H1 (cell line): ENCODE measurements around the gene SND1. TPM values are rescaled to one million over a fixed set of nuclear protein-coding genes. Genes with fewer than 3 reads are reported as not detected.

Experiments used
- CTCF ChIA-PET: fragments of 300-600 bp; sonication (Branson Sonifier 250); formaldehyde crosslinking; loops from one replicate; lab custom pipeline; 2021; ENCODE audit not compliant: partially characterized antibody; lab: Charles Lee
- POLR2A ChIA-PET: fragments of 300-600 bp; sonication (Branson Sonifier 250); formaldehyde crosslinking; loops from one replicate; lab custom pipeline; 2021; ENCODE audit warnings: inconsistent platforms; ENCODE audit not compliant: partially characterized antibody; lab: Charles Lee
- DNase-seq, 2 experiments: peaks; one replicate each; pipeline versions ENCODE4 v3.0.0 to v3.0.0-alpha.2; 2010 to 2022; ENCODE audit warnings: low spot score in 2 of 2, low read depth in 1 of 2, mixed read lengths in 1 of 2
- FAIRE-seq: peaks from 2 replicates; lab custom pipeline; 2011; peaks lifted over from hg19 to GRCh38; lab: Jason Lieb, UNC
- H2AFZ ChIP-seq: 2 replicates; pipeline ENCODE4 v1.8.1; 2012; ENCODE audit warnings: low read length, inconsistent platforms
- H2AK5ac ChIP-seq: 2 replicates; pipeline ENCODE4 v1.6.1; 2013; ENCODE audit warnings: low read depth, low read length
- H2BK120ac ChIP-seq: replicated peaks from 2 replicates; pipeline ENCODE3; 2013; ENCODE audit warnings: low read depth, low read length, inconsistent platforms
- H2BK12ac ChIP-seq: 2 replicates; pipeline ENCODE4 v1.6.1; 2013; ENCODE audit warnings: low read depth, low read length
- H2BK15ac ChIP-seq: 2 replicates; pipeline ENCODE4 v1.6.1; 2013; ENCODE audit warnings: low read length
- H2BK20ac ChIP-seq: 2 replicates; pipeline ENCODE4 v1.6.1; 2013; ENCODE audit warnings: low read length
- H2BK5ac ChIP-seq: 2 replicates; pipeline ENCODE4 v1.6.1; 2013; ENCODE audit warnings: low read depth, low read length
- H3K14ac ChIP-seq: 2 replicates; pipeline ENCODE4 v1.6.1; 2013; ENCODE audit warnings: inconsistent platforms; ENCODE audit not compliant: insufficient read length
- H3K18ac ChIP-seq: 2 replicates; pipeline ENCODE4 v1.6.1; 2013; ENCODE audit warnings: low read length; ENCODE audit errors: extremely low read depth
- H3K23ac ChIP-seq: 2 replicates; pipeline ENCODE4 v1.6.1; 2013; ENCODE audit warnings: inconsistent platforms; ENCODE audit not compliant: insufficient read length
- H3K23me2 ChIP-seq: 2 replicates; pipeline ENCODE4 v1.6.1; 2013; ENCODE audit warnings: low read depth, low read length
- H3K27ac ChIP-seq: 2 replicates; pipeline ENCODE4 v1.6.1; 2011; ENCODE audit warnings: low read depth, low read length, inconsistent platforms
- H3K27me3 ChIP-seq, 4 experiments: replicated peaks in 1 of 4; 1 replicate in 1 of 4; 2 replicates in 3 of 4; pipeline versions ENCODE4 v1.6.1 to v1.8.1; 2011 to 2013; ENCODE audit warnings: low read length in 3 of 4, mild to moderate bottlenecking in 3 of 4, inconsistent platforms in 2 of 4, mixed read lengths in 2 of 4, moderate library complexity in 1 of 4; ENCODE audit not compliant: control insufficient read depth in 3 of 4, insufficient read depth in 3 of 4; ENCODE audit errors: extremely low read depth in 1 of 4
- H3K36me3 ChIP-seq, 4 experiments: 2 replicates each; pipeline versions ENCODE4 v1.6.1 to v1.8.1; 2011 to 2013; ENCODE audit warnings: mild to moderate bottlenecking in 4 of 4, low read length in 3 of 4, moderate library complexity in 2 of 4, control low read depth in 1 of 4, inconsistent platforms in 1 of 4; ENCODE audit not compliant: insufficient read depth in 4 of 4, control insufficient read depth in 2 of 4
- H3K4ac ChIP-seq: replicated peaks from 2 replicates; pipeline ENCODE3; 2013; ENCODE audit warnings: low read length, low read depth, mixed read lengths, inconsistent platforms; ENCODE audit not compliant: insufficient read length
- H3K4me1 ChIP-seq, 4 experiments: replicated peaks in 1 of 4; 1 replicate in 1 of 4; 2 replicates in 3 of 4; pipeline versions ENCODE4 v1.6.1 to v1.8.1; 2011 to 2013; ENCODE audit warnings: low read length in 3 of 4, inconsistent platforms in 2 of 4, mixed read lengths in 1 of 4; ENCODE audit not compliant: insufficient read depth in 4 of 4, control insufficient read depth in 3 of 4
- H3K4me2 ChIP-seq, 2 experiments: 2 replicates each; pipeline versions ENCODE4 v1.6.1 to v1.8.1; 2011 to 2013; ENCODE audit warnings: low read depth in 2 of 2, low read length in 2 of 2, control low read depth in 1 of 2, inconsistent platforms in 1 of 2, mild to moderate bottlenecking in 1 of 2; ENCODE audit not compliant: insufficient read depth in 1 of 2
- H3K4me3 ChIP-seq, 4 experiments: fragments of 200-600, 300-600 bp in 1 of 4; sonication (generic), shearing (Covaris generic), sonication (Bioruptor Twin) in 1 of 4; 2 replicates each; pipeline versions ENCODE4 v1.5.1 to v1.8.1; 2011 to 2016; ENCODE audit warnings: low read length in 4 of 4, low read depth in 3 of 4, control low read depth in 2 of 4, inconsistent platforms in 2 of 4, mild to moderate bottlenecking in 2 of 4, mixed read lengths in 1 of 4, moderate library complexity in 1 of 4; ENCODE audit not compliant: insufficient read depth in 2 of 4; ENCODE audit errors: extremely low read depth in 1 of 4
- H3K56ac ChIP-seq: replicated peaks from 2 replicates; pipeline ENCODE3; 2013; ENCODE audit warnings: low read depth, mild to moderate bottlenecking, mixed read lengths, low read length, inconsistent platforms; ENCODE audit not compliant: insufficient read length
- H3K79me1 ChIP-seq: 2 replicates; pipeline ENCODE4 v1.6.1; 2013; ENCODE audit warnings: low read depth, low read length, control low read depth
- H3K79me2 ChIP-seq, 2 experiments: 2 replicates each; pipeline versions ENCODE4 v1.6.1 to v1.8.1; 2012 to 2013; ENCODE audit warnings: low read length in 2 of 2, mild to moderate bottlenecking in 2 of 2, inconsistent platforms in 1 of 2; ENCODE audit not compliant: insufficient read depth in 2 of 2, control insufficient read depth in 1 of 2
- H3K9ac ChIP-seq, 4 experiments: replicated peaks in 1 of 4; 1 replicate in 1 of 4; 2 replicates in 3 of 4; pipeline versions ENCODE4 v1.6.1 to v1.8.1; 2011 to 2013; ENCODE audit warnings: low read depth in 3 of 4, low read length in 3 of 4, control low read depth in 2 of 4, mild to moderate bottlenecking in 2 of 4, moderate library complexity in 2 of 4, inconsistent platforms in 1 of 4; ENCODE audit errors: extremely low read depth in 1 of 4
- H3K9me3 ChIP-seq, 2 experiments: 2 replicates each; pipeline versions ENCODE4 v1.6.1 to v1.8.1; 2012 to 2013; ENCODE audit warnings: mild to moderate bottlenecking in 2 of 2, moderate library complexity in 2 of 2, control low read depth in 1 of 2, inconsistent platforms in 1 of 2, low read depth in 1 of 2, low read length in 1 of 2, mixed read lengths in 1 of 2; ENCODE audit not compliant: insufficient read depth in 2 of 2
- H4K20me1 ChIP-seq, 2 experiments: replicated peaks in 1 of 2; 2 replicates each; pipeline versions ENCODE3 to v1.8.1; 2011 to 2013; ENCODE audit warnings: inconsistent platforms in 2 of 2, low read length in 2 of 2, mild to moderate bottlenecking in 1 of 2; ENCODE audit not compliant: insufficient read depth in 2 of 2, control insufficient read depth in 1 of 2
- H4K5ac ChIP-seq: 2 replicates; pipeline ENCODE4 v1.6.1; 2013; ENCODE audit warnings: low read length, low read depth, mixed read lengths, inconsistent platforms; ENCODE audit not compliant: insufficient read length
- H4K8ac ChIP-seq: 2 replicates; pipeline ENCODE4 v1.8.0; 2013; ENCODE audit warnings: mild to moderate bottlenecking, moderate library complexity, low read length, inconsistent platforms; ENCODE audit not compliant: insufficient read depth; ENCODE audit errors: extremely low read depth
- H4K91ac ChIP-seq: replicated peaks from 2 replicates; pipeline ENCODE3; 2013; ENCODE audit warnings: low read length, mixed read lengths, inconsistent platforms; ENCODE audit not compliant: insufficient read length
- BACH1 ChIP-seq: IDR thresholded peaks from 2 replicates; pipeline ENCODE4 v1.6.1; 2012; ENCODE audit warnings: low read length, improper control_type of control experiment
- BRCA1 ChIP-seq: IDR thresholded peaks from 2 replicates; pipeline ENCODE4 v1.6.1; 2012; ENCODE audit warnings: low read depth, low read length, improper control_type of control experiment
- EGR1 ChIP-seq: IDR thresholded peaks from 2 replicates; pipeline ENCODE4 v1.6.1; 2011; ENCODE audit warnings: low read depth, low read length, borderline replicate concordance
- GABPA ChIP-seq: IDR thresholded peaks from 2 replicates; pipeline ENCODE4 v1.6.1; 2011; ENCODE audit warnings: mild to moderate bottlenecking, low read length, moderate library complexity, borderline replicate concordance; ENCODE audit not compliant: insufficient read depth
- HDAC2 ChIP-seq, 2 experiments: fragments of 300-600 bp in 1 of 2; sonication (generic) in 1 of 2; IDR thresholded peaks; 2 replicates each; pipeline ENCODE4 v1.6.1; 2011 to 2012; ENCODE audit warnings: low read depth in 2 of 2, low read length in 2 of 2, mild to moderate bottlenecking in 2 of 2, moderate library complexity in 2 of 2, borderline replicate concordance in 1 of 2, inconsistent platforms in 1 of 2
- JUN ChIP-seq: IDR thresholded peaks from 2 replicates; pipeline ENCODE4 v1.6.1; 2011; ENCODE audit warnings: low read depth, mild to moderate bottlenecking, improper control_type of control experiment, low read length
- MAFK ChIP-seq: IDR thresholded peaks from 2 replicates; pipeline ENCODE4 v1.6.1; 2012; ENCODE audit warnings: low read depth, mild to moderate bottlenecking, improper control_type of control experiment, low read length
- NANOG ChIP-seq: IDR thresholded peaks from 2 replicates; pipeline ENCODE4 v1.6.1; 2011; ENCODE audit warnings: low read length, low read depth, mild to moderate bottlenecking, inconsistent platforms; ENCODE audit not compliant: insufficient read depth, poor library complexity, severe bottlenecking
- PHF8 ChIP-seq: fragments of 200-600 bp; sonication (generic); conservative IDR thresholded peaks from 2 replicates; pipeline ENCODE4 v1.7.1; 2012; ENCODE audit warnings: low read depth, mild to moderate bottlenecking, inconsistent platforms, low read length, moderate library complexity
- SIN3A ChIP-seq, 2 experiments: IDR thresholded peaks in 1 of 2; conservative IDR thresholded peaks in 1 of 2; 2 replicates each; pipeline ENCODE4 v1.6.1; 2011 to 2012; ENCODE audit warnings: low read length in 2 of 2, improper control_type of control experiment in 1 of 2, low read depth in 1 of 2, mild to moderate bottlenecking in 1 of 2
- TCF12 ChIP-seq: IDR thresholded peaks from 2 replicates; pipeline ENCODE4 v1.6.1; 2011; ENCODE audit warnings: low read depth, mild to moderate bottlenecking, low read length
- YY1 ChIP-seq: IDR thresholded peaks from 2 replicates; pipeline ENCODE4 v1.6.1; 2011; ENCODE audit warnings: low read depth, mild to moderate bottlenecking, low read length
- WGBS, 2 experiments: shearing (Covaris generic) in 1 of 2; methylation state at CpG; one replicate each; pipeline versions ENCODE4 v1.1.6 to v1.1.7; 2013 to 2015; ENCODE audit warnings: low lambda C conversion rate in 2 of 2, mixed read lengths in 2 of 2, inconsistent platforms in 1 of 2, low coverage in 1 of 2, missing lambda C conversion rate in 1 of 2; ENCODE audit not compliant: insufficient replicate concordance in 2 of 2, insufficient coverage in 1 of 2, insufficient read length in 1 of 2; ENCODE audit errors: extremely low coverage in 1 of 2, missing lambda C conversion rate in 1 of 2; 5-methylcytosine and 5-hydroxymethylcytosine counted together
- polyA plus RNA-seq, 7 experiments: library from polyadenylated mRNA; depleted of rRNA in 3 of 7; stranded (reverse) in 5 of 7; unstranded in 2 of 7; fragments of >200 nt in 5 of 7; fragments of 200-250 nt in 2 of 7; gene quantifications; 1 replicate in 5 of 7; 2 replicates in 1 of 7; 4 replicates in 1 of 7; pipeline versions ENCODE4 v1.2.1 to v1.2.3, GENCODE V29; 2011 to 2013; ENCODE audit warnings: missing spikeins in 2 of 7, mixed read lengths in 2 of 7
- total RNA-seq: library from RNA; stranded (reverse); fragmentation: NEBNext Ultra II Directional; extraction: Animal tissue kit (Norgen Biotek cat#: 25700); gene quantifications from 2 replicates; pipeline ENCODE4 v1.2.1, GENCODE V29; 2021
- TF ChIP-seq, protein P1 (sequence below): IDR thresholded peaks from 2 replicates; pipeline ENCODE4 v1.6.1; 2012; ENCODE audit warnings: inconsistent platforms

Gene SND1
- total and polyA plus RNA-seq, 2 of the 8 experiments (the other 6 are each of a cell fraction or from before 2014, with no cell fraction given) = 122 to 290 TPM

GRCh38 chr7:127949769-127950222, 297.8 kb downstream of the SND1 start:
- Histone ChIP-seq H3K4me3 (no peak overlapping the region), H2AK5ac (no peak overlapping the region), H3K4me1 (peaks cover 2 to 16% (median 8%) of the 10 kb centered on the region in 4 experiments; a peak in 5 of 7 replicates), H4K8ac (no peak overlapping the region), H3K9ac (no peak overlapping the region), H2BK12ac (no peak overlapping the region), H2BK120ac (no peak overlapping the region), H3K18ac (no peak overlapping the region), H3K9me3 (no peaks in the 10 kb centered on the region), H3K27ac (no peak overlapping the region), H3K27me3 (no peaks in the 10 kb centered on the region), H2AFZ (no peak overlapping the region), H3K79me2 (no peaks in the 10 kb centered on the region), H3K4me2 (no peak overlapping the region), H3K36me3 (no peaks in the 10 kb centered on the region; a peak in 1 of 8 replicates), H2BK15ac (no peak overlapping the region), H3K14ac (no peak overlapping the region), H3K23me2 (no peaks in the 10 kb centered on the region; the same call in 1 of the 2 replicates), H2BK20ac (no peak overlapping the region), H3K4ac (no peak overlapping the region), H4K5ac (no peak overlapping the region), H4K91ac (no peak overlapping the region), H2BK5ac (no peak overlapping the region), H4K20me1 (peaks cover 2 to 6% of the 10 kb centered on the region in 2 experiments), H3K56ac (no peak overlapping the region), H3K79me1 (peaks cover 2% of the 10 kb centered on the region; the same call in 1 of the 2 replicates), H3K23ac (no peak overlapping the region)
- DNase-seq (no peak), FAIRE-seq (peak; percentile 32)
- CTCF ChIA-PET = interaction anchor here (0.7 to 1.9 kb wide), 8 partner anchors 8 to 240 kb away, joined by 3 to 7 read pairs (median 4); no protein-coding TSS in a partner anchor
- WGBS, 2 experiments = 64% methylated on average over 1 of the region's 1 CpG; no CpG with 5 or more reads in 1 of the 2 experiments
- POLR2A ChIA-PET = interaction anchor here (1.4 kb wide), 1 partner anchor 10 kb away, joined by 5 read pairs; no protein-coding TSS in a partner anchor
- no peak for TF ChIP-seq YY1
- TF ChIP-seq BRCA1 = no peak
- peak; percentile 39 to 70; a peak in 1 of 4 replicates for TF ChIP-seq SIN3A (conservative IDR thresholded peaks at IDR 0.05 in 1 of 2, IDR thresholded peaks at IDR 0.05 in 1 of 2; ENCODE audit: low read depth in 1 of 2, low read length in 2 of 2)
- peak; percentile 39; the same call in 1 of the 2 replicates for TF ChIP-seq MAFK
- no peak for TF ChIP-seq HDAC2 (IDR thresholded peaks at IDR 0.05; ENCODE audit: borderline replicate concordance in 1 of 2, low read depth in 2 of 2, low read length in 2 of 2)
- TF ChIP-seq, protein P1, sequence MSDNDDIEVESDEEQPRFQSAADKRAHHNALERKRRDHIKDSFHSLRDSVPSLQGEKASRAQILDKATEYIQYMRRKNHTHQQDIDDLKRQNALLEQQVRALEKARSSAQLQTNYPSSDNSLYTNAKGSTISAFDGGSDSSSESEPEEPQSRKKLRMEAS = no peak
- no peak for TF ChIP-seq PHF8
- no peak for TF ChIP-seq JUN
- no peak for TF ChIP-seq TCF12
- no peak for TF ChIP-seq EGR1
- no peak for TF ChIP-seq NANOG
- TF ChIP-seq BACH1 = peak; percentile 83
- no peak for TF ChIP-seq GABPA
